ENCODE measurements around the gene PRCC.

PRCC gene

DNA sequence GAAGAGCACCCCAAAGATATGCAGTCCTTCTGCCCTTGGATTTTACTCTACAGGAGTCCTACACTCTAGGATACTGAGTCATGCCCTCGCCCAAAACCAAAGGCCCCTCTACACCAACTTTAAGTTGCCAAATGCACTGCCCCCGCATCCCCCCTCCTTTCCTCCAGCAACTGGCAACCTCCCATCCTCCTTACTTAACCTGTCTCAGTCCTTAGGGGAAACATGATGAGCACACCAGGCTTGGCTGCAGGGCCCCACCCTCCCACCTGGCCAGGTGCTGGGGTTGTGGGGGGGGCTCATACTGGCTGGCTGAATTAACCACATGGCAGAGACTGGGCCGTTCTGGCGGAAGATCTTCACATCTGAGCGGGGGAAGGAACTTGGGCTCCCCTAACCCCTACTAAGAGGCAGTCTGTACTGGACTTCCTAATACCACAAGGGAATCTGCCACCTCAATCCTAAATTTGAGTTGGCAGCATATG is 17.1 kb upstream of the PRCC start:
- DNase-seq, result no peak
- Histone ChIP-seq H3K27me3 (replicated peaks) (no peaks in the 10 kb centered on the region), H3K4me3 (ENCODE audit: low read depth, low read length) (peak overlapping the region; percentile 96), H3K36me3 (replicated peaks) (no peaks in the 10 kb centered on the region), H3K27ac (peak overlapping the region; percentile 99)
- TF ChIP-seq, protein P1, sequence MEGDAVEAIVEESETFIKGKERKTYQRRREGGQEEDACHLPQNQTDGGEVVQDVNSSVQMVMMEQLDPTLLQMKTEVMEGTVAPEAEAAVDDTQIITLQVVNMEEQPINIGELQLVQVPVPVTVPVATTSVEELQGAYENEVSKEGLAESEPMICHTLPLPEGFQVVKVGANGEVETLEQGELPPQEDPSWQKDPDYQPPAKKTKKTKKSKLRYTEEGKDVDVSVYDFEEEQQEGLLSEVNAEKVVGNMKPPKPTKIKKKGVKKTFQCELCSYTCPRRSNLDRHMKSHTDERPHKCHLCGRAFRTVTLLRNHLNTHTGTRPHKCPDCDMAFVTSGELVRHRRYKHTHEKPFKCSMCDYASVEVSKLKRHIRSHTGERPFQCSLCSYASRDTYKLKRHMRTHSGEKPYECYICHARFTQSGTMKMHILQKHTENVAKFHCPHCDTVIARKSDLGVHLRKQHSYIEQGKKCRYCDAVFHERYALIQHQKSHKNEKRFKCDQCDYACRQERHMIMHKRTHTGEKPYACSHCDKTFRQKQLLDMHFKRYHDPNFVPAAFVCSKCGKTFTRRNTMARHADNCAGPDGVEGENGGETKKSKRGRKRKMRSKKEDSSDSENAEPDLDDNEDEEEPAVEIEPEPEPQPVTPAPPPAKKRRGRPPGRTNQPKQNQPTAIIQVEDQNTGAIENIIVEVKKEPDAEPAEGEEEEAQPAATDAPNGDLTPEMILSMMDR (IDR thresholded peaks at IDR 0.05; ENCODE audit: low read depth, low read length, missing control alignments), result no peak
- in situ Hi-C loops (cut with HindIII; ENCODE audit: low pct_ligation_motif_present, low sequenced_read_pairs), result no loop called here

DNA sequence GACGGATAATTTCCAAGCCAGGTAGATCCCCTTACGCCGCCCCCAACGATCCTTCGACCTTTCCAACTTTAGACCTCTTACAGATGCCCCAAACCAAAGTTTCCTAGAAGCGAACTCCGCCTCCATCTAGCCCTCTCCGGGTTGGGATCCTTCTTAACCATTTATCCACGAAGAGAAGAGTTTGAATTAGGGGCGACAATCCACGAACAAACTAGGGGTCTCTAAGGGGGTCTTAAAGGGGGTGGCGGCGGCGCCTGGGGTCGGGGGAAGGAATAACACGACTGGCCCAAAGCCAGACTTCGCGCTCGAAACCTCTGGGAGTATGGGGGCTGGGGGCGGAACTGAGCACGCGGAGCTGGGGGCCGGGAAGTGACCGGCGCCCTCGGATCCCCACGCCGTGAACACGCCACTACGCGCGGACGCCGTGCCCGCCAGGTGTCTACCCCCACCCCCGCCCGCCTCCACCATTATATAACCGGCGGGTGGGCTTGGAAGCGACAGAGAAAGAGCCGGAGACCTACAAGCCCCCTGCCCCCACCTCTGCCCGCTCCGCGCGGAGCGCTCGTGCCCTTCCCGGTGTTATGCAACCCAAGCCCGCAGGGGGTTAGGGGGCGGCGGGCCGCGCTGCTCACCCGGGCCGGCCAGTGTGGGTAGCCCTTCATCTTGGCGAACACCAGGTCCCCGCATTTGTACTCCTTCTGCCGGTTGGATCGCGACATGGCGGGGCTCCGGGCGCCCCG is 16.5 kb upstream of the PRCC start:
- DNase-seq, result no peak
- Histone ChIP-seq H3K4me3 (ENCODE audit: low read depth, low read length) (peak overlapping the region; percentile 96), H3K36me3 (replicated peaks) (no peaks in the 10 kb centered on the region), H3K27me3 (replicated peaks) (no peaks in the 10 kb centered on the region), H3K27ac (peak overlapping the region; percentile 99)
- TF ChIP-seq, protein P1 (IDR thresholded peaks at IDR 0.05; ENCODE audit: low read depth, low read length, missing control alignments), result peak; percentile 5
- in situ Hi-C loops (cut with HindIII; ENCODE audit: low pct_ligation_motif_present, low sequenced_read_pairs), result no loop called here

DNA sequence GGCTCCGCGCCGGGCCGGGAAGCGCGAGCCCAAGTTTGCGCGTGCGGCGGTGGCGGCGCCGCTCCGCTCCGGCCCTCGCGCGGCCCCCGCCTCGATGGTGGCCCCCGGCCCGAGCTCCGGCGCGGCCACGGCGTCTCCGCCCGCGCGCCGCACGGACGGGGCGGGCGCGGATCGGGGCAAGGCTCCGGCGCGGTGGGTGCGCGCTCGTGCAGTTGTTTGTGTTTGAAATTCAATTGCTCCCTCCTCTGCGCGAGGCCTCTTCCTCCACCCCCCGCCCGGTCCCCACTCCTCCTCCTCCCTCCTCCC is 15.9 kb upstream of the PRCC start, which contains the start of gene HDGF:
Gene HDGF, minus strand, starts transcription at position 225 of the 306 bp plus-strand sequence. CDS start 246 bp downstream, outside the sequence.
- Histone ChIP-seq H3K27me3 (replicated peaks) (no peaks in the 10 kb centered on the region), H3K36me3 (replicated peaks) (no peaks in the 10 kb centered on the region), H3K4me3 (ENCODE audit: low read depth, low read length) (peak within 1 kb of the TSS; percentile 96), H3K27ac (peak within 1 kb of the TSS; percentile 99)
- DNase-seq, result no peak
- in situ Hi-C loops (cut with HindIII; ENCODE audit: low pct_ligation_motif_present, low sequenced_read_pairs), result no loop called here
- TF ChIP-seq, protein P1 (IDR thresholded peaks at IDR 0.05; ENCODE audit: low read depth, low read length, missing control alignments), result no peak

DNA sequence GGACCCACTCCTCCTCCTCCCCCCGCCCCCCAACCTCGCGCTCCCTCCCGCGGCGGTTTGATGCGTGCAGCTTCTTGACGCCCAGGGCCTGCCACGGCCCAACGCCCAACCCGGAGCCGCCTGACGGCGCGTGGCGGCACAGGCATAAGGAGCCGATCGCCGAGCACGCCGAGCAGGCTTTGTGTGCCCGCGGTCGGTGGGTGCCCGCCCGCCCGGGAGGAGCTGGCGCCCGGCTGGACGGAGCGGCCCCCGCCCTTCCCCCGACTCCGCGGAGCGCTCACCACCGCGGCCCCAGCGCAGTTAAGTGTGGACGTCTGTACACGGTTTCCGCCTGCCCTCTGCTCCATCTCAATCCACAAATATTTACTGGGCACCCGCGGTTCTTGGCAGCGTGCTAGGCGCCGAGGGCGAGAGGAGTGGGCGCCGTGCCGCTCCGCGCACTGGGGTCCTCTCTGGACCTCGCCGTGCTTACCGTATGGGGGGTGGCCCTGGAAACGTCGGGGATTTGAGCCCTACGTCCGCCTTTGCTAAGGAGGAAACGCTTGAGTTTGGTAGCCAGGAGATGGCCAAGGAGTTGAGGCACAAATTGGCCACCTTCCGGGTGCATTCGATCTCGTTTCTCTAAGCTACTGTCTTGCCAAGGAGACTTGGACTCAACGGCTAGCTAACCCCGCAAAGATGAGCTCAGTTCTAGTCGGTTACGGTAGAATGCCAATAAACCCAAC is 15.4 kb upstream of the PRCC start:
- Histone ChIP-seq H3K4me3 (ENCODE audit: low read depth, low read length) (peak overlapping the region; percentile 96), H3K27ac (peak overlapping the region; percentile 59), H3K27me3 (replicated peaks) (no peaks in the 10 kb centered on the region), H3K36me3 (replicated peaks) (no peaks in the 10 kb centered on the region)
- peak; percentile 95 for DNase-seq
- in situ Hi-C loops (cut with HindIII; ENCODE audit: low pct_ligation_motif_present, low sequenced_read_pairs), result no loop called here
- TF ChIP-seq, protein P1 (IDR thresholded peaks at IDR 0.05; ENCODE audit: low read depth, low read length, missing control alignments), result peak; percentile 10

DNA sequence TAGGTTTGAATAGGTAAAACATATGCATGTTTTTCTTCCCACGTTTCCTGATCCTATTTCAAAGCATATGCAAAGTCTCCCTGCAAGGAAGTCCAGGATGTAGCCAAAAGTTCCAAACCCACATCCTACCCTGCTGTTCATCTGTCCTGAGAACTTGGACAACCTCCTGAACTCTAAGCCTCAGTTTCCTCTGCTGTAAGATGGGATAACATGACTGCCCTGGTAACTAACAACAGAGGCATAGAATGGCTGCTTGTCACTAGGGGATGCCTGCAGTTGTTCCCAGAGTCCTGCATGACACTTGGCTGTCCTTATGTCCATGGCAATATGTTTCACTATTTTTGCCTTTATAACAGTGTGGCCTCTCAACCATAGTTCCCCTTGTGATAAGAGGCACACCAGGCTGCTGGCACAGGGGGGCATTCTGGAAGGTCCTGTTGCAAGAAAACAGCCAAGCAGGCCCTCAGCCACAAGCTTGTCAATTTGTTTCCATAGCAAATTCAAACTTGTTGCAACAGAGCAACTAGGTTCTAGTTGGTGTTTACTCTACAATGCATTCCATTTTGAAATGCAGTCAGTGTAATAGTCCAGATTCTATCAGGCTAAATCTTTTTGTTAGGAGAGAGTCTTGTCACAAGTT is 14.4 kb upstream of the PRCC start:
- in situ Hi-C loops (cut with HindIII; ENCODE audit: low pct_ligation_motif_present, low sequenced_read_pairs), result no loop called here
- Histone ChIP-seq H3K4me3 (ENCODE audit: low read depth, low read length) (peak overlapping the region; percentile 96), H3K27ac (no peak overlapping the region), H3K36me3 (replicated peaks) (no peaks in the 10 kb centered on the region), H3K27me3 (replicated peaks) (no peaks in the 10 kb centered on the region)
- DNase-seq, result no peak
- TF ChIP-seq, protein P1 (IDR thresholded peaks at IDR 0.05; ENCODE audit: low read depth, low read length, missing control alignments), result no peak

All from brain microvascular endothelial cell (primary cell).